AG10803 (cell line): Measurements from ENCODE around the gene DEFB115.
"Not testable (repeated sequence)": the region's sequence is repeated elsewhere in the genome, so short reads cannot be mapped to it uniquely, and the experiment has no call there.

Source experiments
- DNase-seq: peaks from one replicate; pipeline ENCODE4 v3.0.0; 2010; ENCODE audit warnings: low read depth
- H3K4me3 ChIP-seq: 2 replicates; pipeline ENCODE4 v1.5.1; 2011; ENCODE audit warnings: mild to moderate bottlenecking, low read length, control low read depth
- CTCF ChIP-seq: conservative IDR thresholded peaks from 2 replicates; pipeline ENCODE4 v1.5.1; 2011; ENCODE audit warnings: mild to moderate bottlenecking, low read length, control low read depth, inconsistent platforms

The DEFB115 gene

GRCh38 chr20:31278178-31278577 lies 20.7 kb downstream of the DEFB115 start:
- TF ChIP-seq CTCF = no peak

GRCh38 chr20:31284964-31285363 lies 27.5 kb downstream of the DEFB115 start:
- not testable (repeated sequence) for H3K4me3 ChIP-seq, DNase-seq

More at GRCh38 chr20:31278178-31278577, 20.7 kb downstream of the DEFB115 start:
- H3K4me3 ChIP-seq = no peak overlapping the region
- DNase-seq = no peak

- no peak for DNase-seq
- no peak within 1 kb of the TSS for H3K4me3 ChIP-seq
- TF ChIP-seq CTCF = no peak
Observed at GRCh38 chr20:31308535-31309162, 51.2 kb downstream of the DEFB115 start, which contains the start of gene DEFB116. Gene DEFB116 (minus strand): TSS chr20:31308585. CDS start chr20:31308585, 0 bp downstream.
